Measurements from ENCODE around the gene FBXO48.

Gene FBXO48

DNA sequence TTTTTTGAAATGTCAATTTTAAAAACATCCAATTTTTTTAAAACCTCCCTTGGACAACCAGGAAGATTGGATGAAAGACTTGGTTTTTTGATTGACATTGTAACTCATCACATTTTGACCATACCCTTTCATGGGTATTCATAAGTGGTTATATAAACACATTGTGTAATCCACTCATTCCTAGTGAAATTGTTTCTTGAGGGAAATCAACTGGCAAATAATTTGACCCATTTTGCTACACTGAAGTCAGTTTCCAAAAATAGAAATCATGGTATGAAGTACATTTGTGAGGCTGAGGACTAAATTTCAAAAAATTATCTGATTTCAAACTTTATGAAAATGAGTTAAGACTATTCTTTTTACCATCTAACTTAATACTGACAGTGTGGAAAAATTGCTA, 31.5 kb downstream of the FBXO48 start:
- DNase-seq (ENCODE audit: low read depth), result no peak

DNA sequence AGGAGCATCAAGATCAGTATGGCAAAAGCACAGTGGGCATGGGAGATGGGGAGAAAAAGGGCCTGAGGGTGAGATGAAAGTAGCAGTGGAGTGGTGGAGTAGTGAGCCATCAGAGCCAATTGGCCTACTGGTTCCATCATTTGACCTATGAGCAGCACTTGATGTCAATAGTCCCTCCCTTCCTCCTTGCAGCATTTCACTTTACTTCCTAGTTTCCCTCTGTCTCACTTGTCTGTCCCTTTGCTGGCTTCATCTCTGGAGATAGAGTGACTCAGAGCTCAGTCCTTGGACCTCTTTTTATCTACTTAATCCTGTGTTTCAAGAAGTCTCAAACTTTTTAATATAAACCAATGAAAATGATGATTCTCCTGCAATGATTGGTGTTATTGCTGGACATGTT, 32.1 kb downstream of the FBXO48 start:
- DNase-seq (ENCODE audit: low read depth), result no peak

DNA sequence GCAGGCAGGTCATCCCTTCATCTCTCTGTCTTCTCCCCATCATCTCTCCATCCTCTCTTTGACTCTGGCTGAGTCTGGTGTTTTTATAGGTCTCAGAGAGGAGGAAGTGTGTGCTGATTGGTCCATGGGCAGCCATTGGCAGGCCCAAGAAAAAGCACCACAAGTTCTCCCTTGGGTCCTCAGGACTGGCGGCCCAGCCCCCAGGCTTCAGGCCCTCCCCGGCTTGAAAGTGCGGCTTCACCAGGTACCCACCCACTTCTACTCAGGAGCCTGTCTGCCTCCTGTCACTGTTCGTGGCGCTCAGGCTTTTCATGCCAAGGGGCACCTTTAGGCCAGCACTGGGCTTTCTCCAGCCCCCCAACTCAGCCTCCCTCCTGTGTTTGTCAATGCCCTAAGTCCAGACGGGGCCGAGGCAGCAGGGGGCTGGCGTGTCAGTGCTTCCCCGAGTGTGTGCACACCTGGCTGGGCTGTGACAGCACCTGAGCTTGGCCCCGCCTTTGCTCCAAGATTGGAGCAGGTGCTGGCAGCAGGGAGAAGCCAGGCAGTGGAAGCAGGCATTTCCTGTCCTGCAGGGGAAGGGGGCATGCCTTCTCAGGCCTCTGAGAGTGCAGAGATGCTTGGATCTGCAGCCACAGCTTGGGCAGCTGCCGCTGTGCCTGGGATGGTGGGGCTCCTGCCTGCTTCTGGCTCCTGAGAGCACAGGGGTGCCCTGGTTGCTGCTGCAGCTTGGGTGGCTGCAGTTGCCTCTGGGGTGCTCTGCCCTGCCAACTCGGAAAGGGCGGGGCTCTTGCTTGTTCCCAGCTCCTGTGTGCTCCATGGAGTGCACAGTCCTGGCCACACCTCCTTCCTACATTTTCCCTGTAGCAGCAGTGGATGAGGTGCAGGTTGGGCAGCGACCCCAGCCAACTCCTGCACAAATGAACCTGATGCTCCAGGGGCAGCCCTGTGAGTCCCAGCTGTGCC, 34.1 kb downstream of the FBXO48 start:
- DNase-seq (ENCODE audit: low read depth), result no peak

DNA sequence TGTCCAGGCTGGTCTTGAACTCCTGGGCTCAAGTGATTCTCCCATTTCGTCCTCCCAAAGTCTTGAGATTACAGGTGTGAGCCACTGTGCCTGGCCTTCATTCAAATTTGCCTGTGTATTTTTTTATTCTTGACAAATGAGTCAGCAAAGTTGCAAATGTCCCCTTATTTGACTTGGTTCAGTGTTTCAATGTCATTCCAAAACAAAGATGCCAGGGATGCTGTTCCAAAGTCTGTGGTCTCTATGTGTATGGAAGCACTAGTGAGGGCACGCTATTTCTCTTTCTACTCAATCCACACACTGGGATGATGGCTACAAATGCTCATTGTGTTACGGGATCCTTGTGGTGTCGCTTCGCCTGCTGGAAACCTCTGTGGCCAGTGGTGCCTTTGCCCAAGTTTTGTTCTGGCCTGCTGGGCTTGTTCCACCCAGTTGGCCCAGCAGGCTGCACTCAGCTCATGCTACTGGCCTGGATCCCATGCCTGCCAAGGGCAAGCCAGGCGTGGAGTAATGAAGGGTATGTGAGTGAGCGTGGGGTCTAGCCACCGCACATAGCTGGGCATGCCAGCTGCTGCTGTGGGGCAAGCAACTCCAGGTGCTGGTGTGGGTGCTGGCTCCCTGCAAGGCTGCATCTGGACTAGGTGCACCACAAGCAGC, 35.6 kb downstream of the FBXO48 start:
- no peak for DNase-seq (ENCODE audit: low read depth)

DNA sequence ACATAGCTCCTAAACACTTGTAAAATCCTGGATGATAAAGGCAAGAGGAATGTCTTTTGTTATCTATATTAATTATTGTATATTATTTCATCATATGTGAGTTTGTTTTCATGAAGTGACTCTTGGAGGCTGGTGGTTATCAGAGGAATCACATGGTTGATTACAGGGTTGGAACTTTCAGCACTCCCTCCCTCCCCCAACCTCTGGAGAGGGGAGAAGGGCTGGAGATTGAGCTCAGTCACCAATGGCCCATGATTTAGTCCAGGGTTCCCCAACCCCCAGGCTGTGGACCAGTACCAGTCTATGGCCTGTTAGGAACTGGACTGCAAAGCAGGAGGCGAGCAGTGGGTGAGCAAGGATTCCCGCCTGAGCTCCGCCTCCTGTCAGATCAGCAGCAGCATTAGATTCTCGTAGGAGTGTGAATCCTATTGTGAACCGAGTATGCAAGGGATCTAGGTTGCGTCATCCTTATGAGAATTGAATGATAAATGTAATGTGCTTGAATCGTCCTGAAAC, 37.7 kb downstream of the FBXO48 start:
- DNase-seq (ENCODE audit: low read depth), result no peak

DNA sequence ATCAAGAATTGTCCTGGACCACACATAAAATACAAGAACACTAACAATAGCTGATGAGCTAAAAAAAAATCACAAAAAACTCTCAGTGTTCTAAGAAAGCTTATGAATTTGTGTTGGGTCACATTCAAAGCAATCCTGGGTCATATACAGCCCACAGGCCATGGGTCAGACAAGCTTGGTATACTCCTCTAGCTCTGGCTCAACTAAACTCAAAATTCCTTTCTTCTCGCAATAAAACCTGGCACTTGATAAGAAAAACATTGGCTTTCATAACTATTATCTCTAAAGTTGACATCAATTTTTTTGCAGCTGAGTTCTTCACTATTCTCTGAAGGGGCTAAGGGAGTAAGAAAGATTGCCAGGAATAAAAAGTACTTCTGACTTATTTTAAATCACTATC, 38.3 kb downstream of the FBXO48 start:
- no peak for DNase-seq (ENCODE audit: low read depth)

DNA sequence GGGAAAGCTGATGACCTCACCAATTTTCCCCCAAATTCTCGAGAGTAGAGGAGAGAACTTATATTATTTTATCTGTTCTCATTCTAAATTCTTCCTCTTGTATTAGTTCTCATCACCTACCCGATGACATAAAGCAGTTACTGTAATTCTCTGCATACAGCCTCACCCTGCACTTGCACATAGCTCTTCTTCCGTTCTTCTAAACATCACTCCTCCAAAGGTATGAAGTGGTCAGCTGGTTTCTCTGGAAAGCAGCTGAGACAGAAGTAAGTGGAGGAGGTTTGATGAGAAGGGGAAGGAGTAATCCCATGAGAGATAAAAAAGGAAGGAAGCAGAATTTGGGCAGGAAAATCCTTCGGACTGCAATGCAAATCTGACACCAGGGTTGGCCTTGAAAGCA, 39.0 kb downstream of the FBXO48 start:
- no peak for DNase-seq (ENCODE audit: low read depth)

DNA sequence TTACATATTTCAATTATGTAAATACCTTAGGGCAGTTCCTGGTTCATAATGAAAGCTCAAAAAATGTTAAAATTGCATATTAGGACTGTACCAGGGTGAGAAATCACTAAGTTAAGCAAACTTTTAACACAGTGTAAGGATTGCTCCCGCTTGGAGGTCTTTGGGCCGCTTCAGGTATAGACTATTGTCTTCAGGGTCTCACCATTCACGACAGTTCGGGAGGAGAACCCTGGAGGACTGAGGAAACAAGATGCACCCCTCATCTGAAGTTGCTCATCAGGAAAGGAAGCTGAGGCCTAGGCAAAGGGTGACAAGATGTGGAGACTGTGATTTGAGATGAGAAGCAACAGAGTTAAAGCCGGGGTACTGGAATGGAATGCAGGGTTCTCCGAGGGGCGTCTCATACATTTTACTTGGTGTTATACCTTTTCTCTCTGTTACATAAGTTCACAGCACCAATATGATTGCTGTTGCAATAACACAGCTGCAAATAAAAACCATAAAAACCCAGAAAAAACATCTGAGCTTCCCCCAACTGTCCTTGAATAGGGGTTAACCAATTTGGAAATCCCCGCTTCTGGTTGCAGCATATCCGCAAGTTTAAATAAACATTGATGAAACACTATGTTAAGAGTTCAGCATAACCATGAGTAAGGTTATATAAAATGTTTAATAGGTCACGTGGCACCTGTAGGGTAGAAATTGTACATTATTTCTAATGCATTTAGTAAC, 40.1 kb downstream of the FBXO48 start:
- DNase-seq (ENCODE audit: low read depth), result no peak

DNA sequence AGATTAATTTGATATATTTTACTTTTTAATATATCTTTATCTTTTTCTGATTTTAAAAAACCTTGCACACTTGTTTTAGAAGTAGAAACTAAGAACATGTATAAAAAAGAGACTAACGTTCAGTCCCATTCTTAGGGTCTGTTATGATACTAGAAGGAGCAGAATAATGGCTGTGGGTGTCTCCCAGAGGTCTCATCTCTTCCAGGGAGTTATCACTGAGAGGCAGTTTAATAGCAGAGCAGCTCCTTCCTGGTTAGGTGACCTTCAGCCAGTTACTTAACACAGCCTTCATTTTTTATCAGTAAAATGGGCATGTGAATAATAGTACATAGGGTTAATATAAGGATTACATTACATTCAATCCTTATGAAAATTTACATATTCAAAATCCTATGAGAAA, 40.6 kb downstream of the FBXO48 start:
- no peak for DNase-seq (ENCODE audit: low read depth)

DNA sequence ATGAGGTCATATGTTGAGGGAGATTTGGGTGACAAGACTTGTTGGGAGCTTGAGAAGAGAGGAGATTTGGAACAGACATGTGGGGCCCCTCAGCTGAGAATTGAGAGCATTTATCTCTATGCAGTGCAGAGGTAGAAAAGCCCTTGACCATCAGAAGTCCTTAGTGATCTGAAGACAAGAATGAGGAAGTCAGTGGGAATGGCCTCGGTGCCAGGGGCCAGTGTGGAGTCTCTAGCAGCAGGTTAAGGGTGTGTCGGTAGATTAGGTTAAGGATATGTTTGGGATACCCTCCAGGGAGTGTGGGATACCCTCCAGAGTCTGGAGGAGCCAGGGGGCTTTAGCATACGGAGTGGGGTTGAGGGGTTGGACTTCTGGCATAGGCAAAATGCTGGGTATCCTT, 41.6 kb downstream of the FBXO48 start:
- no peak for DNase-seq (ENCODE audit: low read depth)

DNA sequence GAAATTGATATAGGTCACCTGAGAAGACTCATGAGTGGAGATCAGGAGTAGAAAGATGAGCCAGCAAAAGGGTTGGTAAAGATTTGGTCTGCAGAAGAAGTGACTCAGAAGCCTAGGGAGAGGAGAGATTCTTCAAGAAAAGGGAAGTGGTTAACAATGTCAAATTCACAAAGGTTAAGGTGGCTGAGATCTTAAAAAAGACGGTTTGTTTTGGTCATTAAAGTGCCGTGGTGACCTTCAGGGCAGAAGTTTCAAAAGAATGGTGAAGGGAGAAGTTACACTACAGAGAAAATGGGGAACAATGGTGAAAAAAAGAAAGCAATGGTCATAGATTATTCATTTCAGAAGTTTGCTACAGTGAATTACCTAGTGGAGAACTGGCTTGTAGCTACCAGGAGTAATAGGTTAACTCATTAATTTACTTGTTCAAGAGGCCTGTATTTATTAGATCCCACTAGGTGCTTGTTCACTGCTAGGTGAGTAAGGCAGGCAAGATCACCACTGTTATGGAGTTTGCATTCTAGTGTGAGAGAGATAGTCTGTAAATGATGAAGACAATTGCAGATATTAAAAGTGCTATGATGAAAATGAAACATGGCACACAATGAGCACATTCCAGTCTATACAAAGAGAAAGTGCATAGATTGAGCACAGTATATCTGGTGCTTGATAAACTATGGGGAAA, 43.0 kb downstream of the FBXO48 start:
- DNase-seq (ENCODE audit: low read depth), result no peak

DNA sequence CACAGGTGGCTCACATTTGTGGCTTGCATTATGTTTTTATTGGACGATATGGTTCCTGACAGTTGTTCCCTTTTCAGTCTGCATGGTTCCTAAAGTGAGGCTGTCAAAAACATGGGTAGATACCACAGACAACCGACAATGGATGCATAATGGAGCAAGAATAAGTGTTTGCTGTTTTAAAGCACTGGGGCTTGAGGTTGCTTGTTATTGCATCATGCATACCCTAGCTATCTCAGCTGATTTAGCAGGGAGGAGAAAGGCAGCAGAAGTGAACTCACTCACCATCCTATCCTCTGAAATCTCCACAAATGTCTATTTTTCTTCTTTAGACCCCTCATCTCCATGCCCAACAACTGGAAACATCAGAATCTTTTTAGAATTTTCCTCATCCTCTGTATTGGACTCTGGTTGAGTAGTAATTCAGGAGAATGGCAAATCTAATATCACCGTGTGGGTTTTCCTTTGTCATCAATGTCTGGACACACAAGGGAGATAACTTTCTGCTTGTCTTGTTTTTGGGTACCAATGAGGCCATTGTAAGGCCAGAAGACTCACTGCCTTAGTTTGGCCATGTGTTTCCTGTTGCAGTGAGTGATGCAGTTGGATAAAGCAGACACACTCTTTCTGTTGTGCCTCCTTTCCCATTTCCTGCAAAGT, 46.7 kb downstream of the FBXO48 start:
- no peak for DNase-seq (ENCODE audit: low read depth)

DNA sequence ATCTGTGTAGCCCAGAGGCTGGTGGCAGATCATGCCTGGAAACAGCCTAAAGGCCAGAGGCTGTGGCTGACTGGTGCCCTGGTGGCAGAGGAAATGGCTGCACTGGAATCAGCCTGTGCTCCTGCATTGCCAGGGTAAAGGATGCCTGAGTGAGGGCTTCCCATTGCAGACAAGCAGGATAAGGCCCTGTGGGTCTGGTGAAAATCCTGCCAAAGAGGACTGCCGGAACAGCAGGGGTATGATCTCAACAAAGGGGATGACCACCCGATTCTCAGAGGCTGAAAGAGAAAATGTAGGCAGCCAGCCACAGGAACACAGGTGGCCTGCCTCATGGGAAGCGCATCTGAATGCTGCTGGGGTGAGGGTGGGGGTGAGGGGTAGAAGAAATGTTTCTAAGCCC, 48.2 kb downstream of the FBXO48 start:
- DNase-seq (ENCODE audit: low read depth), result no peak

DNA sequence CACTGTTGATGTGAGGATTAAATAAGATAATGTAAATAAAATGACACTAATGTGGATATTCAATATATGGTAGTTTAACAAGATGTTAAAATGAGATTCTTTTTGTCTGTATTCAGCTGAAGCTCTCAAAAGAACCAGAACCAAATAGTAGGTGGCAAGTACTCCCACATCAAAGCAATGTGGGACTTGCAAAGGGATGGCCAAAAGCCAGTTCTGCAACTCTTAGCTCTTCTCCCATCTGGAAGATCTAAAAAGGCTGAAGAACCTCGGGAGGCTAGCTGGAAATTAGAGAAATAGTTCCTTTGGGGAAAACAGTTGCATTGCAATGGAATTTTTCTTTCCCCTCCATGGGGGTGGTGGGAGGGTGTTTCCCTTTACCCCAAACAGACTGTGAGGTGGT, 48.7 kb downstream of the FBXO48 start:
- DNase-seq (ENCODE audit: low read depth), result no peak

DNA sequence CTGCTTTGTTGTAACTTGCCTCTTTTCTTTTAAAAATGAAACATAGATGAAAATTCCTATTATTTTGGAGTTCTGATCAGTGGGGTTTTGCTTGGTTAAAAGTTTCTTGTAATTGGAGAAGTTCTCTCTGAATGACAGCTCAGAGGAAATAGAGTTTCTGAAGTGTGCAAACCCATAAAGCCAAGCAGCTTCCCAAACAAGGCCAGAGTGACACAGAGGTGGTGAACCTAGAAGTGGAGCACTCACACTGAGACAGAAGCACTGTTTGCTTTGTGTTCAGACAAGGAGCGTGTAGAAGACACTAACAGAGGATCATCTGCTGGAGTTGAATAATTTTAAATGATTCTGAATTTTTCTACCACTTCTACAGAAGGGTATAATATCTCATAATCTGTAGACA, 49.2 kb downstream of the FBXO48 start:
- DNase-seq (ENCODE audit: low read depth), result no peak

DNA sequence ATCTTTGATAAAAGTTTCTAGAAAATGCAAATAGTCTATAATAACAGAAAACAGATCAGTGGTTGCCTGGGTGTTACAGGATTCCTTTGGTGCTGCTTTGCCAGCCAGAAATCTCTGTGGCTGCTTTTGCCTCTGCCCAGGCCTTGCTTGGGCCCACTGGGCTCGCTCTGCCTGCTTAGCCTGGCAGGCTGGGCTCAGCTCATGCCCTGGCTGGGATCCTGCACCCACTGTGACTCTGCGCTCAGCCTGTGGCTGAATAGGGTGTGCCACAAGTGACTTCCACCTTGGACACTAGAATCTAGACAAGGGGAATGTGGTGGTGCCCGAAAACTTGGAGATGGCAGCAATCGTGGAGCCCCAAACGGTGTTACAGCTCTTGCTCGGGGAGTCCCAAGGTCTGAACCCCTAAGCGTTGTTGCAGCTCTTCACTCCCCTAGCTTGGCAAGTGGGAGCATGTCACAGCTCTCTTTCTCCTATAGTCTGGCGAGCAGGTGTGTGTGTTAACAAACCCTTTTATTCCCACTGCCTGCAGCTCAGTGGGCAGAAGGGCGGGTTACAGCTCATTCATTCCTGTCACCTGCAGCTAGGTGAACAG, 50.9 kb downstream of the FBXO48 start:
- DNase-seq (ENCODE audit: low read depth), result no peak

DNA sequence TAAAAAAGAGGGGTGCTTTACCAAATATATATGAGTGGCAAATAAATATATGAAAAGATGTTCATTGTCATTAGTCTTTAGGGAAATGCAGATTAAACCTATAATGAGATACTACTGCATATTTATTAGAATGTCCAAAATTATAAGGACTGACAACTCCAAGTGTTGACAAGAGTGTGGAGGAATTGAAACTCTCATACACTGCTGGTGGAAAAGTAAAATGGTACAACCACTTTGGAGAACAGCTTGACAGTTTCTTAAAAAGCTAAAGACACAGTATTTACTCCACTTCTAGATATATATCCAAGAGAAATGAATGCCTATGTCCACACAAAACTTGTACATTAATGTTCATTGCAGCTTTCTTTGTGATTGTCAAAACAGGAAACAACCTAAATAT, 51.6 kb downstream of the FBXO48 start:
- DNase-seq (ENCODE audit: low read depth), result no peak

DNA sequence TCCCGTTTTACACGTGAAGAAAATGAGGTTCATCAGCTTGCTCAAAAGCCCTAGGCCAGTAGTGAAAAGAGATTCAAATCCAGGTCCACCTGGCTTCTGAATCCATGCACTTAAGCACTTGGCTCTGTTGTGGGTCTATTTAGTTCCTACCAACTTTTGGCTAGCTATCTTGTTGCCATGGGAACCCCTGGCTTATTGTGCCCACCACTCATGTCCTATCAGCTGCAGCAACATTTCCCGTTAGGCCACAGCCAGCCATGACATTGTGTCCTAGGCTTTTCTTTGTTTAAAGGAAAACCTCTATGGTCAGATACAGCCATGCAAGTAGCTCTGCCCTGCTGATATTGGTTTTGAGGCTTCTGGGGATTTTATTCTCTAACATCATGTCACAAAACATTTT, 52.2 kb downstream of the FBXO48 start:
- DNase-seq (ENCODE audit: low read depth), result no peak

DNA sequence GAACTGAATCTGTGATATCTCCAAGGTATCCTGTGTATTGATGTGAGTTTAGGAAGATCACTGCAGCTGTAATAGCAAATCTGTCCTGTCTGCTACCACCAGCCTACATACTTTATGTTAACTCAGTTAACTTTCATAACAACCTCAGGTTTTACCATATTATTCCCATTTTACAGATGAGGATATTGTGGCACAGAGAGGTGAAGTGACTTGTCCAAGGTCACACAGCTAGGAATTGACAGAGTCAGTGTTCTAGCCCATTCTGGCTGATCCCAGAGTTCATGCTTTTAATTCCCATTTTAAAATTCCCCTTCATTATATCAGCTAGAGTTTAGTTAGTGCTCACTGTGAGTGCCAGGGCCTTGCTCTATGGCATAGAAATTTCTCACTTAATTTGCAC, 52.6 kb downstream of the FBXO48 start:
- DNase-seq (ENCODE audit: low read depth), result no peak

DNA sequence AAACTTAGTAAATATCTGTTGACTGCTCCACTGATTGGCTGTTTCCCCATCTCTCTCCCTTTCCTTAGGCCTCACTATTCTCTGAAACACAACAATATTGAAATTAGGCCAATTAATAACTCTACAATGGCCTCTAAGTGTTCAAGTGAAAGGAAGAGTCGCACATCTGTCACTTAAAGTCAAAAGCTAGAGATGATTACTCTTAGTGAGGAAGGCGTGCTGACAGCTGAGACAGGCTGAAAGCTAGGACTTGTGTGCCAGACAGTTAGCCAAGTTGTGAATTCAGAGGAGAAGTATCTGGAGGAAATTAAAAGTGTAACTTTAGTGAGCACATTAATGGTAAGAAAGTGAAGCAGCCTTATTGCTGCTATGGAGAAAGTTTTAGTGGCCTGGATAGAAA, 53.6 kb downstream of the FBXO48 start:
- no peak for DNase-seq (ENCODE audit: low read depth)

DNA sequence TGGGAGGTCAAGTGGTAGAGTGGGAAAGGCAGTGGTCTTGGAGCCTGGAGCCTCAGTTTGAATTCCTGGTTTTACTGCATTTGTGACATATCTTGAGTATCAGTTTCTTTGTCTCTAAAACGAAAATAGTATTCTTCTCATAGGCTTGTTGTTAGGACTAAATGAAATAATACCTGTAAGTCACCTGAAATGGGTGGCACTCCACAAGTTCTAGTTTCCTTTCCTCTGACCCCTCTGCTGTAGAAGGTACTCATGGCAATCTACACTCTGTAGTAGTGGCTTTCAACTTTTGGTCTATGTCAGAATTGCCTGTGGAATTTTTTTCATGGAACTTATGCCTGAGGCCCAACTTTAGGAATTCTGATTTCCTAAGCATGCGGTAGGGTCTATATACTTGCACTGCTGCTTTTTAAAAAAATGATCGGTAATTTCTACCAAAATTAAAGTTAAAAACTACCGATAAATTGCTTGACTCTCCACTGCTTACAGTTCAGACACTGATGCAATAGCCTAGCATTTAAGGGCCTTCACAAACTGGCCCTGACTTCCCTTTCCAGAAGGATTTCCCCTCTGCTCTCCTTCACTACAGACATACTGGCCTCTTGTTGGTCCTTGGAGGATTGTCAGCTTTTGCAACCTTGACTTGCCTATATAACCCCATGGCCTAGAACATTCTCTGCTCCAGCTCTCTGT, 54.8 kb downstream of the FBXO48 start:
- DNase-seq (ENCODE audit: low read depth), result no peak
